ENCODE measurements around the gene RGS5.

DNA sequence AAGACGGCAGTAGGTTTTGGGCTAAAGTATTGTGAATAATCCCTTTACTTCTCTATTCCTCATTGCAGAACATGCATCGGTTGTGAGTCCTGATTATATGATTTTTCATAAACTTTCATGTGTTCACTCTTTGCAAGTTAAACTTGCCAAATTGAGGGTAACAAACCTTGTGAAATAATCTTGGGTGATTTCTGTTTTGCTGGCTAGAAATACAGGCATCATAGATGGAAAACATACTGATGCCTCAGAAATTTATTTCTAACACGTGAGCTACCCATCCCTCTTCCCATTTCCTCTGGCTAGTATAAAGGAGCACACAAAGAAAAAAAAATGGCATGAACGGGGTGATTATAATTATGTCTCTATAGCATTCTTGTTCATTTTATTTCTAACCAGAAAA, 39.6 kb downstream of the RGS5 start:
- TF ChIP-seq, protein P1, sequence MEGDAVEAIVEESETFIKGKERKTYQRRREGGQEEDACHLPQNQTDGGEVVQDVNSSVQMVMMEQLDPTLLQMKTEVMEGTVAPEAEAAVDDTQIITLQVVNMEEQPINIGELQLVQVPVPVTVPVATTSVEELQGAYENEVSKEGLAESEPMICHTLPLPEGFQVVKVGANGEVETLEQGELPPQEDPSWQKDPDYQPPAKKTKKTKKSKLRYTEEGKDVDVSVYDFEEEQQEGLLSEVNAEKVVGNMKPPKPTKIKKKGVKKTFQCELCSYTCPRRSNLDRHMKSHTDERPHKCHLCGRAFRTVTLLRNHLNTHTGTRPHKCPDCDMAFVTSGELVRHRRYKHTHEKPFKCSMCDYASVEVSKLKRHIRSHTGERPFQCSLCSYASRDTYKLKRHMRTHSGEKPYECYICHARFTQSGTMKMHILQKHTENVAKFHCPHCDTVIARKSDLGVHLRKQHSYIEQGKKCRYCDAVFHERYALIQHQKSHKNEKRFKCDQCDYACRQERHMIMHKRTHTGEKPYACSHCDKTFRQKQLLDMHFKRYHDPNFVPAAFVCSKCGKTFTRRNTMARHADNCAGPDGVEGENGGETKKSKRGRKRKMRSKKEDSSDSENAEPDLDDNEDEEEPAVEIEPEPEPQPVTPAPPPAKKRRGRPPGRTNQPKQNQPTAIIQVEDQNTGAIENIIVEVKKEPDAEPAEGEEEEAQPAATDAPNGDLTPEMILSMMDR (IDR thresholded peaks at IDR 0.05; ENCODE audit: low read depth, low read length), result no peak
- TF ChIP-seq EZH2phosphoT487 (IDR thresholded peaks at IDR 0.05; ENCODE audit: low read depth), result no peak
